Activated T-cell treated with anti-CD3 and anti-CD28 coated beads, Interleukin-2, amount 50 U/mL, for 72 hours (primary cell): ENCODE measurements around the gene CCND3. TPM values are rescaled to one million over a fixed set of nuclear protein-coding genes. Genes with fewer than 3 reads are reported as not detected.

Experiments
- ATAC-seq, 2 donors: fragments of 150-1000 bp; cut with Tn5 transposase; replicated peaks in 1 of 2; 2 replicates each; pipeline ENCODE4 v1.10.0; 2021; ENCODE audit warnings: moderate library complexity in 2 of 2, mild to moderate bottlenecking in 1 of 2
- DNase-seq, 2 donors: peaks; one replicate each; pipeline ENCODE4 v3.0.0; 2021 to 2022; ENCODE audit warnings: mixed read lengths in 1 of 2
- H3K27ac Mint-ChIP-seq: one replicate; pipeline ENCODE4 v1.8.0; 2022; ENCODE audit warnings: mild to moderate bottlenecking, moderate library complexity, mixed read lengths
- H3K27me3 Mint-ChIP-seq: one replicate; pipeline ENCODE4 v1.8.0; 2022; ENCODE audit warnings: low read depth, mixed read lengths
- H3K36me3 Mint-ChIP-seq, 2 donors: one replicate each; pipeline ENCODE4 v1.8.0; 2022; ENCODE audit warnings: mixed read lengths in 2 of 2, mild to moderate bottlenecking in 1 of 2; ENCODE audit not compliant: insufficient read depth in 2 of 2
- H3K4me1 Mint-ChIP-seq: one replicate; pipeline ENCODE4 v1.8.0; 2022; ENCODE audit warnings: low read depth, mixed read lengths
- H3K4me3 Mint-ChIP-seq, 2 donors: one replicate each; pipeline ENCODE4 v1.8.0; 2022; ENCODE audit warnings: mild to moderate bottlenecking in 2 of 2, mixed read lengths in 2 of 2, moderate library complexity in 2 of 2
- H3K9me3 Mint-ChIP-seq, 2 donors: one replicate each; pipeline ENCODE4 v1.8.0; 2022; ENCODE audit warnings: mixed read lengths in 2 of 2
- total RNA-seq, 2 donors: library from RNA; stranded (reverse); gene quantifications; one replicate each; pipeline ENCODE4 v1.2.3, GENCODE V29; 2022

CCND3 gene
- 100 to 1,000 TPM; 256 to 259 TPM for total RNA-seq

GRCh38 chr6:41941280-41942066 lies at the start of gene CCND3:
Gene CCND3 (minus strand): TSS chr6:41941808. CDS start chr6:41941649, 159 bp downstream.
- Mint-ChIP-seq H3K27me3 (no peaks in the 10 kb centered on the region), H3K4me3 (peak within 1 kb of the TSS; percentile 98 to 99), H3K4me1 (peaks cover 80% of the 10 kb centered on the region), H3K27ac (peak within 1 kb of the TSS; percentile 99), H3K9me3 (no peaks in the 10 kb centered on the region), H3K36me3 (peaks cover 14 to 16% of the 10 kb centered on the region in 2 donors)
- DNase-seq (peak; percentile 94 to 95), ATAC-seq (peak; percentile 87 to 88)

- Mint-ChIP-seq H3K4me1 (peaks cover 68% of the 10 kb centered on the region), H3K36me3 (peaks cover 2 to 3% of the 10 kb centered on the region in 2 donors), H3K27ac (no peak overlapping the region), H3K9me3 (no peaks in the 10 kb centered on the region), H3K27me3 (no peaks in the 10 kb centered on the region), H3K4me3 (no peak overlapping the region)
- DNase-seq = no peak
- ATAC-seq = no peak
These were observed 44.7 kb upstream of the CCND3 start for GRCh38 chr6:41986339-41986738.

GRCh38 chr6:41984623-41985022 lies 43.0 kb upstream of the CCND3 start:
- no peak for DNase-seq
- no peak for ATAC-seq
- peak overlapping the region; percentile 83 for H3K27ac Mint-ChIP-seq
- no peaks in the 10 kb centered on the region for H3K27me3 Mint-ChIP-seq
- H3K36me3 Mint-ChIP-seq = peaks cover 2 to 6% of the 10 kb centered on the region in 2 donors
- H3K4me3 Mint-ChIP-seq = no peak overlapping the region
- peaks cover 0 to 3% of the 10 kb centered on the region in 2 donors for H3K9me3 Mint-ChIP-seq
- H3K4me1 Mint-ChIP-seq = peaks cover 66% of the 10 kb centered on the region

GRCh38 chr6:41976794-41977484 lies 35.3 kb upstream of the CCND3 start:
- Mint-ChIP-seq H3K9me3 (peaks cover 0 to 3% of the 10 kb centered on the region in 2 donors), H3K4me3 (peak overlapping the region; percentile 59 to 68), H3K27me3 (no peaks in the 10 kb centered on the region), H3K27ac (peak overlapping the region; percentile 97), H3K4me1 (peaks cover 78% of the 10 kb centered on the region), H3K36me3 (peaks cover 2 to 4% of the 10 kb centered on the region in 2 donors)
- peak; percentile 50 to 55 for DNase-seq
- peak; percentile 94 to 96 for ATAC-seq

GRCh38 chr6:41975276-41975675 lies 33.7 kb upstream of the CCND3 start:
- peak overlapping the region; percentile 97 for H3K27ac Mint-ChIP-seq
- peak overlapping the region; percentile 68 to 71 for H3K4me3 Mint-ChIP-seq
- peaks cover 94% of the 10 kb centered on the region for H3K4me1 Mint-ChIP-seq
- peak in 1 of 2 donors; percentile 25 for DNase-seq
- H3K27me3 Mint-ChIP-seq = no peaks in the 10 kb centered on the region
- peak in 1 of 2 donors; percentile 12 for ATAC-seq
- H3K36me3 Mint-ChIP-seq = peaks cover 0 to 1% of the 10 kb centered on the region in 2 donors
- no peaks in the 10 kb centered on the region for H3K9me3 Mint-ChIP-seq

- ATAC-seq = no peak
- no peaks in the 10 kb centered on the region for H3K9me3 Mint-ChIP-seq
- H3K4me3 Mint-ChIP-seq = peak overlapping the region in 1 of 2 donors; percentile 68
- no peaks in the 10 kb centered on the region for H3K27me3 Mint-ChIP-seq
- peaks cover 0 to 1% of the 10 kb centered on the region in 2 donors for H3K36me3 Mint-ChIP-seq
- peaks cover 95% of the 10 kb centered on the region for H3K4me1 Mint-ChIP-seq
- no peak for DNase-seq
- H3K27ac Mint-ChIP-seq = peak overlapping the region; percentile 3
These were observed 32.7 kb upstream of the CCND3 start for GRCh38 chr6:41974281-41974825.

GRCh38 chr6:41972826-41973225 lies 31.2 kb upstream of the CCND3 start:
- peak overlapping the region; percentile 49 for H3K27ac Mint-ChIP-seq
- DNase-seq = no peak
- H3K9me3 Mint-ChIP-seq = no peaks in the 10 kb centered on the region
- peaks cover 98% of the 10 kb centered on the region for H3K4me1 Mint-ChIP-seq
- H3K4me3 Mint-ChIP-seq = no peak overlapping the region
- H3K27me3 Mint-ChIP-seq = no peaks in the 10 kb centered on the region
- H3K36me3 Mint-ChIP-seq = peaks cover 0 to 1% of the 10 kb centered on the region in 2 donors
- ATAC-seq = no peak

- DNase-seq (peak; percentile 60 to 61), ATAC-seq (peak; percentile 89 to 91)
- Mint-ChIP-seq H3K4me1 (peaks cover 98% of the 10 kb centered on the region), H3K4me3 (peak overlapping the region; percentile 60 to 77), H3K9me3 (no peaks in the 10 kb centered on the region), H3K27me3 (no peaks in the 10 kb centered on the region), H3K27ac (peak overlapping the region; percentile 95), H3K36me3 (peaks cover 0 to 1% of the 10 kb centered on the region in 2 donors)
These were observed 28.8 kb upstream of the CCND3 start for GRCh38 chr6:41970436-41970846.

GRCh38 chr6:41967312-41968287 lies 26.0 kb upstream of the CCND3 start:
- Mint-ChIP-seq H3K27me3 (no peaks in the 10 kb centered on the region), H3K4me1 (peaks cover 97% of the 10 kb centered on the region), H3K9me3 (peaks cover 0 to 2% of the 10 kb centered on the region in 2 donors), H3K27ac (peak overlapping the region; percentile 56), H3K36me3 (peaks cover 3% of the 10 kb centered on the region in 2 donors), H3K4me3 (peak overlapping the region; percentile 24 to 59)
- DNase-seq (no peak), ATAC-seq (no peak)

- DNase-seq (no peak), ATAC-seq (no peak)
- peaks cover 3% of the 10 kb centered on the region in 2 donors for H3K36me3 Mint-ChIP-seq
- no peak overlapping the region for H3K4me3 Mint-ChIP-seq
- H3K27ac Mint-ChIP-seq = peak overlapping the region; percentile 56
- no peaks in the 10 kb centered on the region for H3K27me3 Mint-ChIP-seq
- H3K4me1 Mint-ChIP-seq = peaks cover 95% of the 10 kb centered on the region
- peaks cover 0 to 2% of the 10 kb centered on the region in 2 donors for H3K9me3 Mint-ChIP-seq
These were observed 25.3 kb upstream of the CCND3 start for GRCh38 chr6:41966961-41967311.

GRCh38 chr6:41966214-41966920 lies 24.8 kb upstream of the CCND3 start:
- DNase-seq = no peak
- Mint-ChIP-seq H3K27me3 (no peaks in the 10 kb centered on the region), H3K27ac (peak overlapping the region; percentile 61), H3K4me3 (no peak overlapping the region), H3K36me3 (peaks cover 3 to 8% of the 10 kb centered on the region in 2 donors), H3K4me1 (peaks cover 95% of the 10 kb centered on the region), H3K9me3 (peaks cover 0 to 2% of the 10 kb centered on the region in 2 donors)
- no peak for ATAC-seq
